GM18870 (cell line): ENCODE measurements around the gene SIK1.

Experiments
- ATAC-seq: cut with Tn5 transposase; IDR thresholded peaks from one replicate; pipeline ENCODE4 v1.9.1; 2021; ENCODE audit warnings: moderate library complexity; ENCODE audit not compliant: unreplicated experiment

The SIK1 gene

GRCh38 chr21:43369124-43369523 lies 57.8 kb downstream of the SIK1 start:
- ATAC-seq: no peak

- no peak for ATAC-seq
Observed at GRCh38 chr21:43368685-43369084, 58.2 kb downstream of the SIK1 start.

GRCh38 chr21:43367859-43368258 lies 59.1 kb downstream of the SIK1 start:
- no peak for ATAC-seq

- no peak for ATAC-seq
Observed at GRCh38 chr21:43367296-43367695, 59.6 kb downstream of the SIK1 start.

- ATAC-seq: no peak
Observed at GRCh38 chr21:43366656-43367055, 60.3 kb downstream of the SIK1 start.

DNA sequence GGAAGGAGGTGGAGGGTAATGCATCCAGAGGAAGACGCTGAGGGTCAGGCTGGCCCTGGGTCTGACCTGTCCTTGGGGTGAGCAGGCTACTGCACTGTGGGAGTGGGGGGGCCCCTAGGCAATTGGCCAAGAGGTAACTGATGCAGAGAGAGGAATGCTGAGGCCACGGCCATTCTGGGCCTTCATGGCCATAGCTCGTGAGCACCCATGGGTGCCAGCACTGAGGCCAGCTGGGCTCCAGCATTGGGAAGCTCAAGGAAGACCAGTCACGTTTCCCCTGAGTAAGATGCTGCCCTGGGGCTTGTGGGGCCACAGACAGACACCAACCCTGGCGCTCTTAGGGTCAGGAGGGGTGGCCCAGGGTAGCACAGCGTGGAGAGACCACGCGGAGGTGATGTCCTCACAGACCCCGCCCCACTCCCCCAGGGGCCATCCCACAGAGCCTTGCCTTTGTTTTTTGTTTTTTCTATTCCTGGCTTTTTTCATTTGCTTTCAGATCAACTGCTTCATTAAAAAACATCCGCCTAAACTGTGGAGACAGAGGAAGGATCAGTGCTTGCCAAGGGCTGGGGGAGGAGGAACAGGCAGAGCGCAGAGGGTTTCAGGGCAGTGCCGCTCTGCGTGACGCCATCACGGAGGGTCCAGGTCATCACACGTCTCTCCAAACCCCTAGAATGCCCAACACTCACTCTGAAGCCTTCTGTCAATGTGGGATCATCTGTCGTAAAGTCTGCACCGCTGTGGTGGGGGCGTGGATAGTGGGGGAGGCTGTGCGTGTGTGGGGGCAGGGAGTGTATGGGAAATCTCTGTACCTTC lies 61.1 kb downstream of the SIK1 start:
- ATAC-seq: no peak

GRCh38 chr21:43364851-43365424 lies 62.0 kb downstream of the SIK1 start:
- ATAC-seq: no peak
